Effector memory CD4-positive, alpha-beta T cell (primary cell): ENCODE measurements around the gene PJVK.
"Not testable (repeated sequence)": the region's sequence is repeated elsewhere in the genome, so short reads cannot be mapped to it uniquely, and the experiment has no call there.

Experiments
- DNase-seq, 3 donors: peaks; one replicate each; pipeline ENCODE4 v3.0.0-alpha.2; 2020
- H3K27ac ChIP-seq: 2 replicates; pipeline ENCODE4 v1.7.0; 2013; ENCODE audit warnings: mild to moderate bottlenecking, low read length, moderate library complexity; ENCODE audit not compliant: insufficient read depth, poor library complexity, severe bottlenecking
- H3K27me3 ChIP-seq: replicated peaks from 2 replicates; pipeline ENCODE4 v1.7.0; 2013; ENCODE audit warnings: mild to moderate bottlenecking, low read length; ENCODE audit not compliant: insufficient read depth, control insufficient read depth, poor library complexity, severe bottlenecking
- H3K36me3 ChIP-seq: 2 replicates; pipeline ENCODE4 v1.7.0; 2013; ENCODE audit warnings: mild to moderate bottlenecking, low read length, moderate library complexity; ENCODE audit not compliant: control insufficient read depth, insufficient read depth
- H3K4me1 ChIP-seq: 2 replicates; pipeline ENCODE4 v1.7.0; 2013; ENCODE audit warnings: low read length, mild to moderate bottlenecking; ENCODE audit not compliant: control insufficient read depth, insufficient read depth, poor library complexity, severe bottlenecking
- H3K4me3 ChIP-seq: 2 replicates; pipeline ENCODE4 v1.7.0; 2013; ENCODE audit warnings: low read length, low read depth, mild to moderate bottlenecking; ENCODE audit not compliant: insufficient read depth, poor library complexity, severe bottlenecking
- H3K9me3 ChIP-seq: 2 replicates; pipeline ENCODE4 v1.7.0; 2013; ENCODE audit warnings: mild to moderate bottlenecking, low read length, moderate library complexity; ENCODE audit not compliant: control insufficient read depth

The PJVK gene

DNA sequence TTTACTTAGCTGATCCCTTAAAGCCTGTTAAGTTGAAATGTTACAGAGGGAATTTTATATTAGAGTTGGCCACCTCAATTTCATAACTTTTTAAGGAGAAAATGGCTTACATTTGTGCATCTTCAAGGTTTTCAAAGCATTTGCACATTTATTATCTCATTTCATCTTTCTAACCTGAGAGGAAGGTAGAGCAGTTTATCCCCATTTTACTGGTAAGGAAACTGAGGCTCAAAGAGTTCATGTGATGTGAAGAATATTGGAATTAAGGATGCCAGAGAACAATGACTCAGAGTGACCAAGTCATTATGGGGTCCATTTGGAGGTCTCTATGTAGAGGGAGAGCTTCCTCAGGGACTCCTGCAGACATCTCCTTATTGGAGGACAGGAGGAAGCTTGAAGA lies 35.2 kb upstream of the PJVK start:
- Histone ChIP-seq H3K4me1 (no peaks in the 10 kb centered on the region), H3K4me3 (no peak overlapping the region), H3K27me3 (no peaks in the 10 kb centered on the region), H3K9me3 (no peaks in the 10 kb centered on the region), H3K27ac (no peak overlapping the region), H3K36me3 (no peaks in the 10 kb centered on the region)
- DNase-seq, result no peak

DNA sequence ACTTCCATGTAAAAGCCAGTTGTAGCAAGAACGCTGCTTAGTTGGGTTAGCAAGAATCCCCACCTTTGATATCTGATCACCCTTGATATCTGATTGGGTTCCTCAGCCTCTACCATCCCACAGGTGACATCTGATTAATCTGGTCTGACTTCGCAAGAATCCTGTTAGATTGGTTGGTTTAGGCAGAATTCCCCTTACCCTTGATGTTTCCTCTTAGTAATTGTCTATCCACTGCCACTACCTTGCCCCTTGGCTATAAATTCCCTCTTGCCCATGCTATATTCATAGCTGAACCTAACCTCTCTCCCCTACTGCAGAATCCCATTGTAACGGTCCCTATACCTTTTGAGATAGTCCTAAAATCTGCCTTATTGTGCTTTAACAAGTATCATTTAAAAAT lies 33.3 kb upstream of the PJVK start:
- no peaks in the 10 kb centered on the region for H3K9me3 ChIP-seq
- H3K36me3 ChIP-seq, result no peaks in the 10 kb centered on the region
- H3K4me1 ChIP-seq, result no peaks in the 10 kb centered on the region
- no peak overlapping the region for H3K4me3 ChIP-seq
- H3K27ac ChIP-seq, result no peak overlapping the region
- no peak for DNase-seq
- no peaks in the 10 kb centered on the region for H3K27me3 ChIP-seq

DNA sequence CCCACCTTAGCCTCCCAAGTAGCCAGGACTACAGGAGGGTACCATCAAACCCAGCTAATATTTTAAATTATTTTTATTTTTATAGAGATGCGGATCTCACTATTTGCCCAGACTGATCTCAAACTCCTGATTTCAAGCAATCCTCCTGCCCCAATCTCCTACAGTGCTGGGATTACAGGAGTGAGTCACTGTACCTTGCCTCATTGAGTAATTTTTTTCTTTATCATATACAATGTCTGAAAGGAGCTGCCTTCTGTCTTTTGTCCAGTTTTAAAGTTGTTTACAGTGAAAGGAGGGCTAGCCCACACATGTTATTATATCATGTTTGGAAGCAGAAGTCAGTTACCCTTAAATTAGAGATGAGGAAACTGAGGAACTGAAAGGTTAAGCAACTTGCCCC lies 32.8 kb upstream of the PJVK start:
- DNase-seq, result no peak
- Histone ChIP-seq H3K36me3 (no peaks in the 10 kb centered on the region), H3K4me3 (no peak overlapping the region), H3K27ac (no peak overlapping the region), H3K4me1 (no peaks in the 10 kb centered on the region), H3K27me3 (no peaks in the 10 kb centered on the region), H3K9me3 (no peaks in the 10 kb centered on the region)

DNA sequence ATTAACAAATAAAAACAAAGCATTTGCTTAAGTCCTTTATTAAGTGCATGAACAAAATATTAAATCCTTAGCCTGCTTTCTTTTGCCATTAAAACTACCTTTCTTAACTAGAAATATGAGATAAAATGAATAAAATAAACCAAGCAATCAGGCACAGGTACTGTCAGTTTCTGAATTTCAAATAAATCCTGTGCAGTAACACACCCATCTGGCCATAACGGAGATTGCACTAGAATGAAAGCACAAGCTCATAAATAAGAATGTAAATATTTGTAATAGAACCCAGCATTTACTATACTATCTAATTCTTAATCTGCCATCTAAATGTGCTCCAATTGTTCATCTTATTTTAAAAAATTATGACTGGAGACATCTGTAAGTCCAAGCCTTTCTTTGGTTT lies 32.1 kb upstream of the PJVK start:
- no peaks in the 10 kb centered on the region for H3K9me3 ChIP-seq
- no peak for DNase-seq
- H3K27me3 ChIP-seq, result no peaks in the 10 kb centered on the region
- no peak overlapping the region for H3K4me3 ChIP-seq
- H3K27ac ChIP-seq, result no peak overlapping the region
- no peaks in the 10 kb centered on the region for H3K36me3 ChIP-seq
- H3K4me1 ChIP-seq, result no peaks in the 10 kb centered on the region

DNA sequence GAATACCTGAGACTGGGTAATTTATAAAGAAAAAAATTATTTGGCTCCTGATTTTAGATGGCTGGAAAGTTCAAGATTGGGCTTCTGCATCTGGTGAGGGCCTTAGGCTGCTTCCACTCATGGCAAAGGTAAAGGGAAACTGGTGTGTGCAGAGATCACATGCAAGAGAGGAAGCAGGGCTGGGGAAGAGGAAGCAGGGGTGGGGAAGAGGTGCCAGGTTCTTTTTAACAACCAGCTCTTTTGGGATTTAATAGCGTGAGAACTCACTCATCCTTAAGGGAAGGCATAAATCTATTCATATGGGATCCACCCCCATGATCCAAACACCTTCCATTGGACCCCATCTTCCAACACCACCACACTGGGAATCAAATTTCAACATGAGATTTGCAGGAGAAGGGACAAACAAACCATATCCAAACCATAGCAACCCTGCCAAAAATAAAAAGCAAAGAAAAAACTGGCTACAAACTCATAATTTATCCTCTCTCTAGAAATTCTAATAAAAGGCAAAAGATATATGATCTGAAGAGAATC lies 30.6 kb upstream of the PJVK start:
- no peak for DNase-seq
- no peaks in the 10 kb centered on the region for H3K27me3 ChIP-seq
- H3K27ac ChIP-seq, result no peak overlapping the region
- H3K4me3 ChIP-seq, result no peak overlapping the region
- H3K4me1 ChIP-seq, result no peaks in the 10 kb centered on the region
- H3K9me3 ChIP-seq, result no peaks in the 10 kb centered on the region
- no peaks in the 10 kb centered on the region for H3K36me3 ChIP-seq

DNA sequence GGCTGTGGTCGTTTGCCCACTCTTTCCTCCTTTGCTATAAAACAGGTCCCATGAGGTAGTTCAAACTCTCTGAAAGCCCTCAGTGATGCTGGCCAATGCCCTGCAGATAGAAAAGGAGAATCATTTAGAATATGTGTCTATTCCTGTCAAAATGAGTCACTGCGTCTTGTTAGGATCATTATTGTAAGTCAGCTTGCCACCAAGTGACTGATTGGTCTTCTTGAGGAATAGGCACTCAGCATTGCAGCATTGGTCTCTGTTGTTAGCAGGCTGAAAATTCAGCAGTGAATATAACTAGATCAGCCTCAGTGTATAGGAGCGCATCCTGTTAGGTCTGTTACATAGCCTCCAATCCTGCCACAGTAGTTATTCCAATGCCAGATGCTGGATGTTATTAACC lies 29.1 kb upstream of the PJVK start:
- Histone ChIP-seq H3K27me3 (no peaks in the 10 kb centered on the region), H3K4me3 (no peak overlapping the region), H3K36me3 (no peaks in the 10 kb centered on the region), H3K27ac (no peak overlapping the region), H3K4me1 (no peaks in the 10 kb centered on the region), H3K9me3 (no peaks in the 10 kb centered on the region)
- DNase-seq, result no peak

DNA sequence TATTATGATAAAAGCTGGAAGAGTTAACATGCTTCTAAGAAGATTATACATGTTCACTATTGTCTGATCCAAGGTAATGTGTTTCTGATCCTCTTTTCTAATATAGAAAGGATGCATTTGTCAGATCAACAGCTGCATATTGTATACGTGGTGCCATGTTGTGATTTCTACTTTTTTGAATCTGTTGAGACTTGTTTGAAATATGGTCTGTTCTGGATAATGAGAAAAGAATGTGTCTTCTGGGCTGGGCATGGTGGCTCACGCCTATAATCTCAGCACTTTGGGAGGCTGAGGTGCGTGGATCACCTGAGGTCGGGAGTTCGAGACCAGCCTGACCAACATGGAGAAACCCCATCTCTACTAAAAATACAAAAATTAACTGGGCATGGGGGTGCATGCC lies 27.4 kb upstream of the PJVK start:
- H3K4me1 ChIP-seq, H3K27ac ChIP-seq, H3K9me3 ChIP-seq, H3K4me3 ChIP-seq, H3K36me3 ChIP-seq, DNase-seq, H3K27me3 ChIP-seq: not testable (repeated sequence)

DNA sequence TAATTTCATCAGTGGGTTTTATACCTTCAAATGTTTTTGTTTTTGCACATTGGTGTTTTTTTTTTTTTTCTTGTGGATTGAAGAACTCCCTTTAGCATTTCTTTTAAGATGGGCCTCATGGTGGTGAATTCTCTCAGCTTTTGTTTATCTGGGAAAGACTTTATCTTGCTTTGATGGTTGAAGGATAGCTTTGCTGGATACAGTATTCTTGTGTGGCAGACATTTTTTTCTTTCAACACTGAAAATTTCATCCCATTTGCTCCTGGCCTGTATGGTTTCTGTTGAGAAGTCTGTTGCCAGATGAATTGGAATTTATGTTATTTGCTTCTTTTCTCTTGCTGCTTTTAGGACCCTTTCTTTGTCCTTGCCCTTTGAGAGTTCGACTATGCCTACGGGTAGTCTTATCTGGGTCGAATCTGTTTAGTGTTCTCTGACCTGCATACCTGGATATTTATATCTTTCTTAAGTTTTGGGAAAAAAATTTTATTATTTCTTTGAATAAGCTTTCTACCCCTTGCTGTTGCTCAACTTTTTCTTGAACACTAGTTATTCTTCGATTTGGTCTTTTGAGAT lies 25.8 kb upstream of the PJVK start:
- H3K4me1 ChIP-seq, result no peaks in the 10 kb centered on the region
- peaks cover 7% of the 10 kb centered on the region for H3K36me3 ChIP-seq
- H3K4me3 ChIP-seq, result no peak overlapping the region
- H3K9me3 ChIP-seq, result no peaks in the 10 kb centered on the region
- DNase-seq, result no peak
- H3K27ac ChIP-seq, result no peak overlapping the region
- no peaks in the 10 kb centered on the region for H3K27me3 ChIP-seq

DNA sequence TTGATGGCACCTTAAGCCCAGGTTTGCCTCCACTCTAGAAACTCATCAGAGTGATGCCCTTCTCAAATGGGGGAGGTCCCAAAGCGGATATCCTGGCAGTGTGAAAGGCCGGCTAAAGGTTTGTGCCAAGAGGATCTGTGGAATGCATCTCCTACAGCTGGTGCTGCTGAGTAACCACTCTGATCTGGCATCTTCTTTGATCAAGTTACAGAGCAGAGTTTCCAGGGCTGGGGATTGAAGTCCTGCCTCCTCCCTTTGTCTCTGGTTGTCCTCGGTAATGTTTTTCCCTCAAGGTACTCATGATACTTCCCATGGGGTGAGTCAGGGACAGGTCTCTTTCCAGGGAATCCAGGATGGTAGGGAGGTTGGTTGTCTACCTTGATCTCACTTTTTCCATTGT lies 24.8 kb upstream of the PJVK start:
- peaks cover 11% of the 10 kb centered on the region for H3K36me3 ChIP-seq
- no peaks in the 10 kb centered on the region for H3K27me3 ChIP-seq
- DNase-seq, result no peak
- no peaks in the 10 kb centered on the region for H3K4me1 ChIP-seq
- no peaks in the 10 kb centered on the region for H3K9me3 ChIP-seq
- no peak overlapping the region for H3K27ac ChIP-seq
- H3K4me3 ChIP-seq, result no peak overlapping the region

DNA sequence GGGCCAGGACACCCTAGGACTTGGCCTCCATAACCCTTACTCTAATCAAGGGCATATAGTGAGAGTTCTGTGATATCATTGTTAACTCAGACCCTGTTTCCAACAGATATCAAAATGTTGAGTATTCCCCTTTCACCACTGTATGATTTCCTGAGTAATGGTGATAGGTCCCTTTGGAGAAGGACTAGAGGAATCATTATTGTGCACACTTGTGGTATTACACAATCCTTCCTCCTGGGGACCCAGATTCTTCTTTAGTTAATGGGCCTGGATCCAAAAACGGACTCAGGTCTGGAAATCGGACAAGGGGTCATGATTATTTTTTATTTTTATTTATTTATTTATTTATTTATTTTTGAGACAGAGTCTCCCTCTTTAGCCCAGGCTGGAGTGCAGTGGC lies 23.7 kb upstream of the PJVK start:
- H3K9me3 ChIP-seq, result no peaks in the 10 kb centered on the region
- no peak overlapping the region for H3K4me3 ChIP-seq
- H3K36me3 ChIP-seq, result peaks cover 17% of the 10 kb centered on the region
- no peak overlapping the region for H3K27ac ChIP-seq
- no peaks in the 10 kb centered on the region for H3K4me1 ChIP-seq
- DNase-seq, result no peak
- H3K27me3 ChIP-seq, result no peaks in the 10 kb centered on the region
